Measurements from ENCODE around the gene RAD51.

The RAD51 gene

GRCh38 chr15:40763801-40764628, 69.0 kb downstream of the RAD51 start, which contains the start of gene GCHFR:
GCHFR (plus strand) TSS chr15:40764068; CDS start chr15:40764181, 113 bp downstream.
- peak within 1 kb of the TSS; percentile 90 for H3K27ac Mint-ChIP-seq

GRCh38 chr15:40764629-40765103, 69.7 kb downstream of the RAD51 start:
- H3K4me1 Mint-ChIP-seq (ENCODE audit: low read depth): peaks cover 48% of the 10 kb centered on the region
- no peaks in the 10 kb centered on the region for H3K27me3 Mint-ChIP-seq
- H3K36me3 Mint-ChIP-seq (ENCODE audit: low read depth): peaks cover 6% of the 10 kb centered on the region
- H3K9me3 Mint-ChIP-seq: no peaks in the 10 kb centered on the region
- peak overlapping the region; percentile 81 for H3K4me3 Mint-ChIP-seq
- peak overlapping the region; percentile 90 for H3K27ac Mint-ChIP-seq

More at GRCh38 chr15:40763801-40764628, 69.0 kb downstream of the RAD51 start, which contains the start of gene GCHFR:
- H3K27me3 Mint-ChIP-seq: no peaks in the 10 kb centered on the region
- H3K4me3 Mint-ChIP-seq: peak within 1 kb of the TSS; percentile 81
- H3K9me3 Mint-ChIP-seq: no peaks in the 10 kb centered on the region
- H3K4me1 Mint-ChIP-seq (ENCODE audit: low read depth): peaks cover 41% of the 10 kb centered on the region
- peaks cover 6% of the 10 kb centered on the region for H3K36me3 Mint-ChIP-seq (ENCODE audit: low read depth)

GRCh38 chr15:40766194-40766815, 71.3 kb downstream of the RAD51 start:
- Mint-ChIP-seq H3K4me3 (no peak overlapping the region), H3K27ac (no peak overlapping the region), H3K36me3 (ENCODE audit: low read depth) (peaks cover 6% of the 10 kb centered on the region), H3K9me3 (no peaks in the 10 kb centered on the region), H3K4me1 (ENCODE audit: low read depth) (peaks cover 60% of the 10 kb centered on the region), H3K27me3 (no peaks in the 10 kb centered on the region)

GRCh38 chr15:40766906-40767837, 72.2 kb downstream of the RAD51 start:
- H3K4me1 Mint-ChIP-seq (ENCODE audit: low read depth): peaks cover 60% of the 10 kb centered on the region
- H3K27me3 Mint-ChIP-seq: no peaks in the 10 kb centered on the region
- H3K9me3 Mint-ChIP-seq: no peaks in the 10 kb centered on the region
- no peak overlapping the region for H3K4me3 Mint-ChIP-seq
- H3K36me3 Mint-ChIP-seq (ENCODE audit: low read depth): peaks cover 6% of the 10 kb centered on the region
- no peak overlapping the region for H3K27ac Mint-ChIP-seq

GRCh38 chr15:40767838-40768500, 73.0 kb downstream of the RAD51 start:
- Mint-ChIP-seq H3K27me3 (no peaks in the 10 kb centered on the region), H3K9me3 (no peaks in the 10 kb centered on the region), H3K4me1 (ENCODE audit: low read depth) (peaks cover 57% of the 10 kb centered on the region), H3K36me3 (ENCODE audit: low read depth) (peaks cover 6% of the 10 kb centered on the region), H3K4me3 (no peak overlapping the region), H3K27ac (no peak overlapping the region)

- H3K4me1 Mint-ChIP-seq (ENCODE audit: low read depth): peaks cover 50% of the 10 kb centered on the region
- H3K9me3 Mint-ChIP-seq: no peaks in the 10 kb centered on the region
- peak overlapping the region; percentile 91 for H3K27ac Mint-ChIP-seq
- peaks cover 10% of the 10 kb centered on the region for H3K36me3 Mint-ChIP-seq (ENCODE audit: low read depth)
- peak overlapping the region; percentile 63 for H3K4me3 Mint-ChIP-seq
- no peaks in the 10 kb centered on the region for H3K27me3 Mint-ChIP-seq
Observed at GRCh38 chr15:40768521-40769273, 73.7 kb downstream of the RAD51 start.

- Mint-ChIP-seq H3K4me3 (peak within 1 kb of the TSS; percentile 63), H3K4me1 (ENCODE audit: low read depth) (peaks cover 46% of the 10 kb centered on the region), H3K27ac (peak within 1 kb of the TSS; percentile 91), H3K27me3 (no peaks in the 10 kb centered on the region), H3K36me3 (ENCODE audit: low read depth) (peaks cover 14% of the 10 kb centered on the region), H3K9me3 (no peaks in the 10 kb centered on the region)
Observed at GRCh38 chr15:40769274-40770146, 74.5 kb downstream of the RAD51 start, which contains the start of gene C15orf62. C15orf62 (plus strand) TSS chr15:40769980; CDS start chr15:40770496, 516 bp downstream.

GRCh38 chr15:40770147-40770721, 75.3 kb downstream of the RAD51 start:
- Mint-ChIP-seq H3K36me3 (ENCODE audit: low read depth) (peaks cover 21% of the 10 kb centered on the region), H3K27me3 (no peaks in the 10 kb centered on the region), H3K4me3 (peak overlapping the region; percentile 63), H3K4me1 (ENCODE audit: low read depth) (peaks cover 39% of the 10 kb centered on the region), H3K9me3 (no peaks in the 10 kb centered on the region), H3K27ac (peak overlapping the region; percentile 91)

GRCh38 chr15:40771242-40771641, 76.3 kb downstream of the RAD51 start:
- Mint-ChIP-seq H3K27ac (no peak overlapping the region), H3K4me1 (ENCODE audit: low read depth) (peaks cover 29% of the 10 kb centered on the region)

GRCh38 chr15:40772014-40772413, 77.0 kb downstream of the RAD51 start:
- H3K9me3 Mint-ChIP-seq: no peaks in the 10 kb centered on the region
- H3K4me3 Mint-ChIP-seq: no peak overlapping the region
- H3K27ac Mint-ChIP-seq: no peak overlapping the region
- peaks cover 34% of the 10 kb centered on the region for H3K4me1 Mint-ChIP-seq (ENCODE audit: low read depth)
- peaks cover 29% of the 10 kb centered on the region for H3K36me3 Mint-ChIP-seq (ENCODE audit: low read depth)
- no peaks in the 10 kb centered on the region for H3K27me3 Mint-ChIP-seq

More at GRCh38 chr15:40771242-40771641, 76.3 kb downstream of the RAD51 start:
- Mint-ChIP-seq H3K36me3 (ENCODE audit: low read depth) (peaks cover 21% of the 10 kb centered on the region), H3K27me3 (no peaks in the 10 kb centered on the region), H3K4me3 (no peak overlapping the region), H3K9me3 (no peaks in the 10 kb centered on the region)

- H3K4me1 Mint-ChIP-seq (ENCODE audit: low read depth): peaks cover 33% of the 10 kb centered on the region
- peaks cover 27% of the 10 kb centered on the region for H3K36me3 Mint-ChIP-seq (ENCODE audit: low read depth)
- no peak overlapping the region for H3K27ac Mint-ChIP-seq
- H3K9me3 Mint-ChIP-seq: no peaks in the 10 kb centered on the region
- no peak overlapping the region for H3K4me3 Mint-ChIP-seq
- no peaks in the 10 kb centered on the region for H3K27me3 Mint-ChIP-seq
Observed at GRCh38 chr15:40773496-40773895, 78.5 kb downstream of the RAD51 start.

- Mint-ChIP-seq H3K4me3 (no peak overlapping the region), H3K27ac (no peak overlapping the region), H3K27me3 (no peaks in the 10 kb centered on the region), H3K36me3 (ENCODE audit: low read depth) (peaks cover 28% of the 10 kb centered on the region), H3K4me1 (ENCODE audit: low read depth) (peaks cover 29% of the 10 kb centered on the region), H3K9me3 (no peaks in the 10 kb centered on the region)
Observed at GRCh38 chr15:40773902-40774301, 78.9 kb downstream of the RAD51 start.
